Peyer's patch (tissue), 4 donors: Measurements from ENCODE around the gene MRC2. TPM values are rescaled to one million over a fixed set of nuclear protein-coding genes. Genes with fewer than 3 reads are reported as not detected.

Experiments used
- DNase-seq, 3 donors: peaks; one replicate each; pipeline ENCODE4 v3.0.0-alpha.2; 2017 to 2019
- H3K27ac ChIP-seq, 4 donors: fragments of 200-600 bp; sonication (generic); one replicate each; pipeline ENCODE4 v1.5.1; 2016 to 2019
- H3K27me3 ChIP-seq, 2 donors: fragments of 200-600 bp; sonication (generic); one replicate each; pipeline ENCODE4 v1.5.1; 2019
- H3K36me3 ChIP-seq, 3 donors: fragments of 200-600 bp; sonication (generic); one replicate each; pipeline ENCODE4 v1.5.1; 2016 to 2019
- H3K4me1 ChIP-seq, 4 donors: fragments of 200-600 bp; sonication (generic); one replicate each; pipeline ENCODE4 v1.5.1; 2016 to 2019
- H3K4me3 ChIP-seq, 4 donors: fragments of 200-600 bp; sonication (generic); 1 replicate in 3 of 4; 2 replicates in 1 of 4; pipeline ENCODE4 v1.5.1; 2016 to 2019; ENCODE audit warnings: mild to moderate bottlenecking in 1 of 4
- H3K9me3 ChIP-seq, 4 donors: fragments of 200-600 bp; sonication (generic); one replicate each; pipeline ENCODE4 v1.5.1; 2016 to 2019; ENCODE audit warnings: mild to moderate bottlenecking in 1 of 4
- POLR2A ChIP-seq, 2 donors: fragments of 450-650 bp; IDR thresholded peaks; one replicate each; pipeline ENCODE4 v1.5.1; 2017; ENCODE audit warnings: antibody characterized with exemption in 2 of 2, mild to moderate bottlenecking in 2 of 2, moderate library complexity in 2 of 2
- total RNA-seq, 4 donors: library from RNA; depleted of rRNA; stranded (reverse); fragments of >200 nt; gene quantifications; one replicate each; pipeline ENCODE4 v1.1.0, GENCODE V29; 2016
- TF ChIP-seq, protein P1 (sequence below), 6 experiments: fragments of 450-650 bp in 4 of 6; fragments of 200-600 bp in 2 of 6; sonication (generic) in 1 of 6; IDR thresholded peaks; one replicate each; pipeline ENCODE4 v1.5.1; 2017 to 2019; ENCODE audit warnings: antibody characterized with exemption in 6 of 6, mild to moderate bottlenecking in 3 of 6, moderate library complexity in 1 of 6

MRC2 gene, protein sequence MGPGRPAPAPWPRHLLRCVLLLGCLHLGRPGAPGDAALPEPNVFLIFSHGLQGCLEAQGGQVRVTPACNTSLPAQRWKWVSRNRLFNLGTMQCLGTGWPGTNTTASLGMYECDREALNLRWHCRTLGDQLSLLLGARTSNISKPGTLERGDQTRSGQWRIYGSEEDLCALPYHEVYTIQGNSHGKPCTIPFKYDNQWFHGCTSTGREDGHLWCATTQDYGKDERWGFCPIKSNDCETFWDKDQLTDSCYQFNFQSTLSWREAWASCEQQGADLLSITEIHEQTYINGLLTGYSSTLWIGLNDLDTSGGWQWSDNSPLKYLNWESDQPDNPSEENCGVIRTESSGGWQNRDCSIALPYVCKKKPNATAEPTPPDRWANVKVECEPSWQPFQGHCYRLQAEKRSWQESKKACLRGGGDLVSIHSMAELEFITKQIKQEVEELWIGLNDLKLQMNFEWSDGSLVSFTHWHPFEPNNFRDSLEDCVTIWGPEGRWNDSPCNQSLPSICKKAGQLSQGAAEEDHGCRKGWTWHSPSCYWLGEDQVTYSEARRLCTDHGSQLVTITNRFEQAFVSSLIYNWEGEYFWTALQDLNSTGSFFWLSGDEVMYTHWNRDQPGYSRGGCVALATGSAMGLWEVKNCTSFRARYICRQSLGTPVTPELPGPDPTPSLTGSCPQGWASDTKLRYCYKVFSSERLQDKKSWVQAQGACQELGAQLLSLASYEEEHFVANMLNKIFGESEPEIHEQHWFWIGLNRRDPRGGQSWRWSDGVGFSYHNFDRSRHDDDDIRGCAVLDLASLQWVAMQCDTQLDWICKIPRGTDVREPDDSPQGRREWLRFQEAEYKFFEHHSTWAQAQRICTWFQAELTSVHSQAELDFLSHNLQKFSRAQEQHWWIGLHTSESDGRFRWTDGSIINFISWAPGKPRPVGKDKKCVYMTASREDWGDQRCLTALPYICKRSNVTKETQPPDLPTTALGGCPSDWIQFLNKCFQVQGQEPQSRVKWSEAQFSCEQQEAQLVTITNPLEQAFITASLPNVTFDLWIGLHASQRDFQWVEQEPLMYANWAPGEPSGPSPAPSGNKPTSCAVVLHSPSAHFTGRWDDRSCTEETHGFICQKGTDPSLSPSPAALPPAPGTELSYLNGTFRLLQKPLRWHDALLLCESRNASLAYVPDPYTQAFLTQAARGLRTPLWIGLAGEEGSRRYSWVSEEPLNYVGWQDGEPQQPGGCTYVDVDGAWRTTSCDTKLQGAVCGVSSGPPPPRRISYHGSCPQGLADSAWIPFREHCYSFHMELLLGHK (N-terminal part only)
- total RNA-seq, result 10 to 100 TPM in 2 of 4 donors, 1 to 10 TPM in 2; 9.0 to 33.8 (median 14.6) TPM

DNA sequence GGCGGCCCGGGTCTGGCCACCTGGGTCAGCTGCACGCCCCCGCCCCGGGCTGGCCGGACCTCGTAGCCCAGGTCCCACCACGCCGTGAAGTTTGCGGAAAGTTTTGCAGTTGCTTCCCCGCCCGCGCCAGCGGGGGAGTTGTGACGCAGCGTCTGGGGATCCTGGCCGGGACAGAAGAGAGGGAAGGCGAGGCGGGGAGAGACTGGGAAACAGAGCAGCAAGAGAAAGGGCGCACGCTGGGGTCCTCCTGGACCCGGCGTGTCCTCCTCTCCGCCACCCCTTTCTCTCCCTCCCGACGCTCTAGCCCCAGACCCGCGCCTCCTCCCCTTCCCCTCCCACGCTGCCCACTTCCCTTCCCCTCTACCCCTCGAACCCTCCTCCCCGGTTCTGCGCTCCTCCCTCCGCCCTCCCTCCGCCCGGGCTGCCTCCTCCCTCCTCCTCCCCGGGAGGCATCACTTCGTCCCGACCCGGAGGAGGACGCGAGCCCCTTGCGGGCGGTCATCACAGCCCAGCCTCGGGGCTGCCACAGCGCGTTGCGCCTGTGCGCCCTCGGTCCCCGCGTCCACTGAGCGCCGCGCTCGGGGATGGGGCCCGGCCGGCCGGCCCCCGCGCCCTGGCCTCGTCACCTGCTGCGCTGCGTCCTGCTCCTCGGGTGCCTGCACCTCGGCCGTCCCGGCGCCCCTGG, at the start of gene MRC2:
MRC2 (plus strand) TSS at position 452 of the 685 bp plus-strand sequence; CDS start at position 585, 133 bp downstream.
- peaks cover 0 to 17% (median 0%) of the 10 kb centered on the region in 4 donors for H3K4me1 ChIP-seq
- DNase-seq, result peak in 1 of 3 donors; percentile 61
- TF ChIP-seq POLR2A (IDR thresholded peaks at IDR 0.05), result no peak
- TF ChIP-seq, protein P1, sequence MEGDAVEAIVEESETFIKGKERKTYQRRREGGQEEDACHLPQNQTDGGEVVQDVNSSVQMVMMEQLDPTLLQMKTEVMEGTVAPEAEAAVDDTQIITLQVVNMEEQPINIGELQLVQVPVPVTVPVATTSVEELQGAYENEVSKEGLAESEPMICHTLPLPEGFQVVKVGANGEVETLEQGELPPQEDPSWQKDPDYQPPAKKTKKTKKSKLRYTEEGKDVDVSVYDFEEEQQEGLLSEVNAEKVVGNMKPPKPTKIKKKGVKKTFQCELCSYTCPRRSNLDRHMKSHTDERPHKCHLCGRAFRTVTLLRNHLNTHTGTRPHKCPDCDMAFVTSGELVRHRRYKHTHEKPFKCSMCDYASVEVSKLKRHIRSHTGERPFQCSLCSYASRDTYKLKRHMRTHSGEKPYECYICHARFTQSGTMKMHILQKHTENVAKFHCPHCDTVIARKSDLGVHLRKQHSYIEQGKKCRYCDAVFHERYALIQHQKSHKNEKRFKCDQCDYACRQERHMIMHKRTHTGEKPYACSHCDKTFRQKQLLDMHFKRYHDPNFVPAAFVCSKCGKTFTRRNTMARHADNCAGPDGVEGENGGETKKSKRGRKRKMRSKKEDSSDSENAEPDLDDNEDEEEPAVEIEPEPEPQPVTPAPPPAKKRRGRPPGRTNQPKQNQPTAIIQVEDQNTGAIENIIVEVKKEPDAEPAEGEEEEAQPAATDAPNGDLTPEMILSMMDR (IDR thresholded peaks at IDR 0.05), result no peak

DNA sequence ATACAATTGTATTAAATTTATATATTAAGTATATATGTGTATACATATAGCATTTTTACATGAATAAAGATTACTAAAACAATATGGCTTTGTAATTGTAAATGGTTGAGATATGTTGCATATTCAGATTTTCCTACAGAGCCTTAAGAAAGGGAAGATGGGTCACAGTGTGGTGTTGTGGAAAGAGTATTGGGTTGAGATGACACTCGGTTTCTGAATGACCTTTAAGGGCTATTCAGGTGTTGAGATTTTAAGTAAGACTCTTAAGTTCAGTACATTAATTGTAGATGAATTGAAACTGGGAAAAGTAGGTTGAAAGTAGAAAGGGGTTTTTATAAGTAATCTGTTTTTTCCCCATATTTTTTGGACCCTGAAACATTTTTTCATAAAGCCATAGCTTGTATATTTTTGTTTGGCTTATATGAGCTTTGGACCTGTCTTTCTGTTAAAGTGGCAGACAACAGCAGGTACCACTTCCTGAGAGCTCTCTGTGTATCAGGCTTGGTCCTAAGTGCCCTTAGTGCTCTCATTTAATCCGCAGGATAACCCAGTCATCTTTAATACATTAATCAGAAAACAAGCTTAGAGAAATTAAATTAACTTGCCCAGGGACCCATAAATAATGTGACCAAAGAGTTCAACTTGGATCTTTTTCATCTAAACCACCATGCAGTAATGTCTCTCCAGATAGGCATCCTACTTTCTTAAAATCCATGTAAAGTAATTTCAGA, 48.5 kb upstream of the MRC2 start:
- no peaks in the 10 kb centered on the region for H3K4me1 ChIP-seq
- no peaks in the 10 kb centered on the region for H3K27me3 ChIP-seq
- H3K4me3 ChIP-seq, result no peak overlapping the region
- DNase-seq, result no peak
- no peaks in the 10 kb centered on the region for H3K9me3 ChIP-seq
- no peak overlapping the region for H3K27ac ChIP-seq
- no peak for TF ChIP-seq POLR2A (IDR thresholded peaks at IDR 0.05)
- TF ChIP-seq, protein P1 (IDR thresholded peaks at IDR 0.05), result no peak
- peaks cover 0 to 59% (median 0%) of the 10 kb centered on the region in 3 donors for H3K36me3 ChIP-seq

More for the DNA sequence above, at the start of gene MRC2:
- Histone ChIP-seq H3K27ac (peak within 1 kb of the TSS; percentile 68 to 91 (median 73)), H3K27me3 (peaks cover 0 to 4% of the 10 kb centered on the region in 2 donors), H3K36me3 (no peaks in the 10 kb centered on the region), H3K9me3 (no peaks in the 10 kb centered on the region), H3K4me3 (peak within 1 kb of the TSS; percentile 38 to 68 (median 51))

DNA sequence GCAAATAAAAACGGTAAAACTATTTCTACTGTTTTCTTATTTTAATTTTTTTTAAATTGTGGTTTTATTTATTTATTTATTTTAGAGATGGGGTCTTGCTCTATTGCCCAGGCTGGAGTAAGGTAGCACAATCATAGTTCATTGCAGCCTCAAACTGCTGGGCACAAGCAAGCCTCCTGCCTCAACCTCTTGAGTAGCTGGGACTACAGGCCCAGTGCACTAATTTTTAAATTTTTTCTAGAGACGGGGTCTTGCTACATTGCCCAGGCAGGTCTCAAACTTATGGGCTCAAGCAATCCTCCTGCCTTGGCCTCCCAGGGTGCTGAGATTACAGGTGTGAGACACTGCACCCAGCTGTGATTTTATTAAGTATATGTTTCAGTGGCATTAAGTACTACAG, 46.5 kb upstream of the MRC2 start:
- peaks cover 0 to 45% (median 0%) of the 10 kb centered on the region in 3 donors for H3K36me3 ChIP-seq
- H3K4me1 ChIP-seq, result no peaks in the 10 kb centered on the region
- H3K27me3 ChIP-seq, result no peaks in the 10 kb centered on the region
- no peak for TF ChIP-seq POLR2A (IDR thresholded peaks at IDR 0.05)
- TF ChIP-seq, protein P1 (IDR thresholded peaks at IDR 0.05), result no peak
- no peaks in the 10 kb centered on the region for H3K9me3 ChIP-seq
- DNase-seq, result no peak
- H3K27ac ChIP-seq, result no peak overlapping the region
- H3K4me3 ChIP-seq, result no peak overlapping the region

DNA sequence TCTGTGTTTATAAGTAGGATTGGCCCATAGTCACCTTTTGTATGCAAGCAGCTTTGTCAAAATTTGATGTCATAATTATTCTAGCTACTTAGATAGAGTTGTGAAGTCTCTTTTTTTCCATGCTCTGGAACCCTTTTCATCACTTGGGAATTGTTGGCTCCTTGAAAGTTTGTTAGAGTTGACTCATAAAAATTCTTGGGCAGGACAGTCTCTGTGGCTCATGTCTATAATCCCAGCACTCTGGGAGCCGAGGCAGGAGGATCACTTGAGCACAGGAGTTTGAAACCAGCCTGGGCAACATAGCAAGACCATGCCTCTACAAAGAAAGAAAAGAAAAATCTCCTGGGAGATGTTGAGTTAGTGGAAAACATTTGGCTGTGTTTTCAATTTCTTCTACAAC, 45.7 kb upstream of the MRC2 start:
- Histone ChIP-seq H3K36me3 (peaks cover 0 to 47% (median 0%) of the 10 kb centered on the region in 3 donors), H3K4me1 (no peaks in the 10 kb centered on the region), H3K4me3 (no peak overlapping the region), H3K27me3 (no peaks in the 10 kb centered on the region), H3K27ac (no peak overlapping the region), H3K9me3 (no peaks in the 10 kb centered on the region)
- TF ChIP-seq, protein P1 (IDR thresholded peaks at IDR 0.05), result no peak
- no peak for TF ChIP-seq POLR2A (IDR thresholded peaks at IDR 0.05)
- DNase-seq, result no peak
